Hepatocyte (in vitro differentiated cells): ENCODE results near the gene OR13C4. TPM values are rescaled to one million over a fixed set of nuclear protein-coding genes. Genes with fewer than 3 reads are reported as not detected.

Source experiments
- DNase-seq: peaks from one replicate; pipeline ENCODE4 v3.0.0-alpha.2; 2016; ENCODE audit warnings: low spot score
- H2AFZ ChIP-seq: fragments of 200-600 bp; sonication (generic); 2 replicates; pipeline ENCODE4 v1.6.0; 2016; ENCODE audit warnings: antibody characterized with exemption, mild to moderate bottlenecking
- H3K27ac ChIP-seq: fragments of 200-600 bp; sonication (generic); 2 replicates; pipeline ENCODE4 v1.5.1; 2016; ENCODE audit warnings: mild to moderate bottlenecking
- H3K27me3 ChIP-seq: fragments of 200-600 bp; sonication (generic); 2 replicates; pipeline ENCODE4 v1.6.1; 2016
- H3K36me3 ChIP-seq: fragments of 200-600 bp; sonication (generic); replicated peaks from 2 replicates; pipeline ENCODE4 v1.5.1; 2016; ENCODE audit warnings: low read depth; ENCODE audit not compliant: insufficient read depth
- H3K4me1 ChIP-seq: fragments of 200-600 bp; sonication (generic); 2 replicates; pipeline ENCODE4 v1.5.1; 2016; ENCODE audit warnings: mild to moderate bottlenecking, moderate library complexity; ENCODE audit not compliant: insufficient read depth
- H3K4me2 ChIP-seq: fragments of 200-600 bp; sonication (generic); 2 replicates; pipeline ENCODE4 v1.6.0; 2016
- H3K4me3 ChIP-seq: fragments of 200-600 bp; sonication (generic); 2 replicates; pipeline ENCODE4 v1.5.1; 2016; ENCODE audit warnings: mild to moderate bottlenecking
- H3K79me2 ChIP-seq: fragments of 200-600 bp; sonication (generic); 2 replicates; pipeline ENCODE4 v1.6.0; 2017; ENCODE audit warnings: mild to moderate bottlenecking
- H3K9me2 ChIP-seq: fragments of 200-600 bp; sonication (generic); replicated peaks from 2 replicates; pipeline ENCODE4 v1.6.0; 2017; ENCODE audit warnings: mild to moderate bottlenecking; ENCODE audit not compliant: insufficient read depth
- H3K9me3 ChIP-seq: fragments of 200-600 bp; sonication (generic); 2 replicates; pipeline ENCODE4 v1.5.1; 2016; ENCODE audit warnings: low read depth, mild to moderate bottlenecking
- H4K20me1 ChIP-seq: fragments of 200-600 bp; sonication (generic); 2 replicates; pipeline ENCODE4 v1.6.0; 2016; ENCODE audit warnings: mild to moderate bottlenecking; ENCODE audit not compliant: insufficient read depth, poor library complexity, severe bottlenecking
- EZH2 ChIP-seq: fragments of 200-600 bp; sonication (generic); IDR thresholded peaks from 2 replicates; pipeline ENCODE4 v1.6.1; 2016; ENCODE audit warnings: antibody characterized with exemption, mild to moderate bottlenecking, borderline replicate concordance
- EZH2phosphoT487 ChIP-seq: fragments of 200-600 bp; sonication (generic); IDR thresholded peaks from one replicate; pipeline ENCODE4 v1.6.1; 2018; ENCODE audit warnings: antibody characterized with exemption, mild to moderate bottlenecking, low read depth, moderate library complexity; ENCODE audit not compliant: unreplicated experiment, severe bottlenecking
- WGBS: methylation state at CpG from one replicate; pipeline ENCODE4 v1.1.6; 2016; ENCODE audit warnings: low lambda C conversion rate; ENCODE audit errors: missing lambda C conversion rate; 5-methylcytosine and 5-hydroxymethylcytosine counted together
- polyA plus RNA-seq: library from polyadenylated mRNA; unstranded; fragments of >200 nt; fragmentation: Nextera tagmentation; extraction: Ambion mirVana; gene quantifications from 2 replicates; pipeline ENCODE4 v1.2.1, GENCODE V29; 2016
- total RNA-seq: library from RNA; depleted of rRNA; stranded (reverse); fragments of >200 nt; gene quantifications from 2 replicates; pipeline ENCODE4 v1.2.3, GENCODE V29; 2014
- TF ChIP-seq, protein P1 (sequence below): fragments of 200-600 bp; sonication (generic); IDR thresholded peaks from 2 replicates; pipeline ENCODE4 v1.5.1; 2016; ENCODE audit warnings: antibody characterized with exemption, mild to moderate bottlenecking; ENCODE audit not compliant: poor library complexity

Gene OR13C4
- total RNA-seq (not detected in 2 replicates), polyA plus RNA-seq (not detected in 2 replicates)

DNA sequence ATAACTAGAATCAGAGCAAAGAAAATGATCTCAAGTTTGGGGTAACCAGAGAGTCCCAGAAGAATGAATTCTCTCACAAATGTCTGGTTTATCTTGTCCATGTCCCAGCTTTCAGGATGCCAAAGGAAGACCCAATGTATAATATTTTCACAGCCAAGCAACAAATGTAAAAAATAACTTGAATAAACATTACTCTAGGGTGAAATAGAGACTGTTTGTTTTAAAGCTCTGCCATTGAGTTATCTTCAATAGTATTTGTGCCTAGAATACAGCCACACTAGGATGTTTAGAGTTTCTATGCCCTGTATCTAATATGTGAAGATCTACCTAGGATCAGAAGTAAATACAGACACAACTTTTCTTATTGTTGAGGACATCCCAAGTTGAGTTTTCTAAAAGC, at the start of gene OR13C4:
Gene OR13C4, minus strand, starts transcription at position 101 of the 400 bp plus-strand sequence. Its CDS starts 0 bp downstream, at position 101.
- Histone ChIP-seq H3K36me3 (no peaks in the 10 kb centered on the region), H2AFZ (no peak within 1 kb of the TSS), H3K79me2 (no peaks in the 10 kb centered on the region), H3K4me3 (no peak within 1 kb of the TSS), H4K20me1 (no peaks in the 10 kb centered on the region), H3K4me2 (no peak within 1 kb of the TSS), H3K27ac (no peak within 1 kb of the TSS), H3K9me3 (no peaks in the 10 kb centered on the region), H3K4me1 (no peaks in the 10 kb centered on the region), H3K27me3 (no peaks in the 10 kb centered on the region), H3K9me2 (peaks cover 1% of the 10 kb centered on the region)
- no peak for TF ChIP-seq EZH2phosphoT487
- TF ChIP-seq, protein P1, sequence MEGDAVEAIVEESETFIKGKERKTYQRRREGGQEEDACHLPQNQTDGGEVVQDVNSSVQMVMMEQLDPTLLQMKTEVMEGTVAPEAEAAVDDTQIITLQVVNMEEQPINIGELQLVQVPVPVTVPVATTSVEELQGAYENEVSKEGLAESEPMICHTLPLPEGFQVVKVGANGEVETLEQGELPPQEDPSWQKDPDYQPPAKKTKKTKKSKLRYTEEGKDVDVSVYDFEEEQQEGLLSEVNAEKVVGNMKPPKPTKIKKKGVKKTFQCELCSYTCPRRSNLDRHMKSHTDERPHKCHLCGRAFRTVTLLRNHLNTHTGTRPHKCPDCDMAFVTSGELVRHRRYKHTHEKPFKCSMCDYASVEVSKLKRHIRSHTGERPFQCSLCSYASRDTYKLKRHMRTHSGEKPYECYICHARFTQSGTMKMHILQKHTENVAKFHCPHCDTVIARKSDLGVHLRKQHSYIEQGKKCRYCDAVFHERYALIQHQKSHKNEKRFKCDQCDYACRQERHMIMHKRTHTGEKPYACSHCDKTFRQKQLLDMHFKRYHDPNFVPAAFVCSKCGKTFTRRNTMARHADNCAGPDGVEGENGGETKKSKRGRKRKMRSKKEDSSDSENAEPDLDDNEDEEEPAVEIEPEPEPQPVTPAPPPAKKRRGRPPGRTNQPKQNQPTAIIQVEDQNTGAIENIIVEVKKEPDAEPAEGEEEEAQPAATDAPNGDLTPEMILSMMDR, result no peak
- TF ChIP-seq EZH2, result no peak
- DNase-seq, result no peak

DNA sequence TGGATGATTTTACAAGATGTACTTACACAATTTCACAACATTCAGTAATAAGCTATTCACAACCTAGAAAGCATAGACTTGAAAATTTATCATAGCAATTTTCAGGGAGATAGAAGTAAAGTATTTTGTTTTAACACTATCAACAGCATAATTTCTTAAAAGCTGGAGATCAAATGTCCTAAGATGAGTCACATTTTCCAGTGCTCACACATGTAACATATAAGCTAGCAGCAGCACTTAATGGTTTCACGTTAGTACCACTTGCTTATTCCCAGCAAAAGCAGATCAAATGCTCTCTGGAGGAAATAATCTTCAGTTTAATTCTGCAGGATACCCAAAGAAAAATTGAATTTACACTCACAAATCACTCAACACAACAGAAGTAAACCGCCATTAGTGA, 48.4 kb upstream of the OR13C4 start:
- TF ChIP-seq, protein P1, result no peak
- TF ChIP-seq EZH2 (no peak), EZH2phosphoT487 (no peak)
- no peak overlapping the region for H3K4me2 ChIP-seq
- no peaks in the 10 kb centered on the region for H3K79me2 ChIP-seq
- H2AFZ ChIP-seq, result no peak overlapping the region
- no peak overlapping the region for H3K27ac ChIP-seq
- 67% methylated on average over 2 of the region's 2 CpGs for WGBS
- no peaks in the 10 kb centered on the region for H3K9me2 ChIP-seq
- no peaks in the 10 kb centered on the region for H3K4me1 ChIP-seq
- H3K9me3 ChIP-seq, result no peaks in the 10 kb centered on the region
- no peaks in the 10 kb centered on the region for H3K27me3 ChIP-seq
- H3K4me3 ChIP-seq, result no peak overlapping the region
- no peak for DNase-seq
- no peaks in the 10 kb centered on the region for H3K36me3 ChIP-seq
- H4K20me1 ChIP-seq, result no peaks in the 10 kb centered on the region

DNA sequence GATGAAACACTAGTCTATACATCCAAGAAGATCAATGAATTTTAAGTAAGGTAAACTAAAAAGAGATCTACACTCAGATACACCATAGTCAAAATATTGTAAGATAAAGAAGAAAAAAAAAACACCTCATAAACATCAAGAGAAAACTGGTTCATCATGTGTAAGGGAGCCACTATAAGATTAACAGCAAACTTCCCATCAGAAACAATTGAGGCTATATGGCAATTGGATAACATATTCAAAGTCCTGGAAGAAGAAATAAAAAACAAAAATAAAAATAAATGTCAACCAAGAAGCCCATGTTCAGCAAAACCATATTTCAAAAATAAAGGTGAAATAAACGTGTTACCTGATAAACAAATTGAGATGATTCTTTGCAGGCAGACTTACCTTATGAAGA, 45.6 kb upstream of the OR13C4 start:
- no peak for TF ChIP-seq EZH2
- TF ChIP-seq, protein P1, result no peak
- no peak for TF ChIP-seq EZH2phosphoT487
- no peak overlapping the region for H3K27ac ChIP-seq
- H3K9me2 ChIP-seq, result no peaks in the 10 kb centered on the region
- no peak for DNase-seq
- no peaks in the 10 kb centered on the region for H3K79me2 ChIP-seq
- H3K27me3 ChIP-seq, result no peaks in the 10 kb centered on the region
- no peak overlapping the region for H3K4me3 ChIP-seq
- H3K36me3 ChIP-seq, result no peaks in the 10 kb centered on the region
- no peak overlapping the region for H2AFZ ChIP-seq
- H3K4me2 ChIP-seq, result no peak overlapping the region
- no peaks in the 10 kb centered on the region for H3K4me1 ChIP-seq
- H3K9me3 ChIP-seq, result no peaks in the 10 kb centered on the region
- H4K20me1 ChIP-seq, result no peaks in the 10 kb centered on the region
- 69% methylated on average over 1 of the region's 1 CpG for WGBS

DNA sequence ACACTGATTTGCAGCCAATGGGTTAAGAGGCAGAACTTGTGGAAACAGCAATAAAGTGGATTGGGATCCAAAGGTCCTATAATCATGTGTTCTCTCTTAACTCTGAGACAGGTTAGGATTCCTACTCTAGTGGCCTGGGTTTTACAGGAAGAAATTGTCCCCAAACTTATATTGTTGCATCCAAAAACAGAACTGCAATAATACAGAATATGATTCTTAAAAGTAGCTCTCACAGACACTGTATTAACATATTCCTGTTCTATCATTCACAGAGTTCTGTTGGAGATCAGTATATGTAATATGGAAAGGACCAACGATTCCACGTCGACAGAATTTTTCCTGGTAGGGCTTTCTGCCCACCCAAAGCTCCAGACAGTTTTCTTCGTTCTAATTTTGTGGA, 41.9 kb upstream of the OR13C4 start, which contains the start of gene OR13C8:
Gene OR13C8, plus strand, starts transcription at position 301 of the 400 bp plus-strand sequence. Its CDS starts 0 bp downstream, at position 301.
- Histone ChIP-seq H4K20me1 (no peaks in the 10 kb centered on the region), H3K9me2 (no peaks in the 10 kb centered on the region), H3K79me2 (no peaks in the 10 kb centered on the region), H3K4me2 (no peak within 1 kb of the TSS), H3K36me3 (no peaks in the 10 kb centered on the region), H2AFZ (no peak within 1 kb of the TSS), H3K27ac (no peak within 1 kb of the TSS), H3K27me3 (no peaks in the 10 kb centered on the region), H3K4me1 (no peaks in the 10 kb centered on the region), H3K4me3 (no peak within 1 kb of the TSS), H3K9me3 (no peaks in the 10 kb centered on the region)
- no peak for DNase-seq
- WGBS, result 93% methylated on average over 4 of the region's 4 CpGs
- no peak for TF ChIP-seq EZH2
- no peak for TF ChIP-seq EZH2phosphoT487
- TF ChIP-seq, protein P1, result no peak
